Renal cortex interstitium (tissue), 11 donors: ENCODE measurements around the gene LMF1. TPM values are rescaled to one million over a fixed set of nuclear protein-coding genes. Genes with fewer than 3 reads are reported as not detected.

Source experiments
- DNase-seq, 11 donors: peaks; one replicate each; pipeline ENCODE4 v3.0.0-alpha.2; 2013; ENCODE audit warnings: low read depth in 9 of 11, low spot score in 4 of 11; ENCODE audit errors: extremely low read depth in 1 of 11
- polyA plus RNA-seq, 3 donors: library from polyadenylated mRNA; unstranded; fragments of 120-200 nt; gene quantifications; one replicate each; pipeline ENCODE4 v1.2.1, GENCODE V29; 2013; ENCODE audit not compliant: insufficient read length in 3 of 3

LMF1 gene
- polyA plus RNA-seq, 3 donors, result 14.3 to 23.0 (median 18.4) TPM

DNA sequence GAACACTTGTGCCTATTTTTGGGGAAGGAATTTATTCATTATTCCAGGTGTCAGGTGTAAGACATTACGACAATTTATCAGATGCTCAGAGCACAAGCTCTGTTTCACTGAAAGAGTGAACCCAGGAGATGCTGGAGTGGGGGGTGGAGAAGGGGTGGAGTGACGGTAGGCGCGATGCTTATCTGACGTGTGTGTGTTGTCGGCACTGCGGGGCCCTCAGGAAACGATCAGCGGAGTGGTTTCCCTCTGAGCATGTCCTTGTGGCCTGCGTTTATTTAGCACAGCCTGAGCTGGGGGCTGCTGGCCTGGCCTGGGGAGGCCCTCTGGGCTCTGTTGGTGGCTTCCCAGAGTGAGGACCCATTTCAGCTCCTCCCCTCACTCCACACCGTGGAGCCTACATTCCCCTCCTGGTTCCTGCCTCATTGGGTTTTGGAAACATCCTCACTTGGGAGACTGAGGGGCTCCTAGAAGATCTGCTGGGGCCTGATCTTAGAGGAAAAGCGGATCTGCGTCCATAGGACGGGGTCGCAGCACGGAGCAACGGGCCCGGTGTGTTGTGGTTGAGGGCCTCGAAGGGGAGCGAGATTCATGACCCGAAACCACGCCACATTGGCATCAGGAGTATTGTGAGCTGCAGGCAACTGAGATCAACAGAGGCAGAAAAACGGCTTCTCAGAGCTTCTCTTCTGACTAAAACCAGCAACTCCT is 151.3 kb downstream of the LMF1 start:
- no peak for DNase-seq

DNA sequence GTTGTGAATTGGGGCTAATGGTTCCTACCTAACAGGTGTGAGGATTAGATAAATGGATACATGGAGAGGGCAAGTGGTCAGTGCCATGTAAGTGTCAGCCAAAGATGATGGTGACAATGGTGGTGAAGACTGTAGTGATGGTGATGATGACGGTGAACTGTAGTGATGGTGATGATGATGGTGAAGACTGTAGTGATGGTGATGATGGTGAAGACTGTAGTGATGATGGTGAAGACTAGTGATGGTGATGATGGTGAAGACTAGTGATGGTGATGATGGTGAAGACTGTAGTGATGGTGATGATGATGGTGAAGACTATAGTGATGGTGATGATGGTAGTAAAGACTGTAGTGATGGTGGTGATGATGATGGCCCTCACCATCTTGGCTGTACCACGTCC is 152.2 kb downstream of the LMF1 start:
- no peak for DNase-seq

DNA sequence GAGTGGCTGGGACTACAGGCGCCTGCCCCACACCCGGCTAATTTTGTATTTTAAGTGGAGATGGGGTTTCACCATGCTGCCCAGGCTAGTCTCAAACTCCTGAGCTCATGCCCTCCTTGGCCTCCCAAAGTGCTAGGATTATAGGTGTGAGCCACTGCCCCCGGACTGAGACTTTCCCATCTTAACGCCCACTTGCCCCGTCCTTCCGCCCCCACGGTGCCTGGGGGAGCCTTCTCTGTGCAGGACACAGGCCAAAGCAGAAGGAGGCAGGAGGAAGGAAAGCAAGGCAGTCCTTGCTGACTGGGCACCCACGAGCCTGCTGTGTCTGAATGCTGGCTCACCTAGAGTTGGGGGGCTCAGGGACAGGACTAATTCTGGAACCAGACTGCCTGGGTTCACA is 152.7 kb downstream of the LMF1 start:
- DNase-seq, result no peak

DNA sequence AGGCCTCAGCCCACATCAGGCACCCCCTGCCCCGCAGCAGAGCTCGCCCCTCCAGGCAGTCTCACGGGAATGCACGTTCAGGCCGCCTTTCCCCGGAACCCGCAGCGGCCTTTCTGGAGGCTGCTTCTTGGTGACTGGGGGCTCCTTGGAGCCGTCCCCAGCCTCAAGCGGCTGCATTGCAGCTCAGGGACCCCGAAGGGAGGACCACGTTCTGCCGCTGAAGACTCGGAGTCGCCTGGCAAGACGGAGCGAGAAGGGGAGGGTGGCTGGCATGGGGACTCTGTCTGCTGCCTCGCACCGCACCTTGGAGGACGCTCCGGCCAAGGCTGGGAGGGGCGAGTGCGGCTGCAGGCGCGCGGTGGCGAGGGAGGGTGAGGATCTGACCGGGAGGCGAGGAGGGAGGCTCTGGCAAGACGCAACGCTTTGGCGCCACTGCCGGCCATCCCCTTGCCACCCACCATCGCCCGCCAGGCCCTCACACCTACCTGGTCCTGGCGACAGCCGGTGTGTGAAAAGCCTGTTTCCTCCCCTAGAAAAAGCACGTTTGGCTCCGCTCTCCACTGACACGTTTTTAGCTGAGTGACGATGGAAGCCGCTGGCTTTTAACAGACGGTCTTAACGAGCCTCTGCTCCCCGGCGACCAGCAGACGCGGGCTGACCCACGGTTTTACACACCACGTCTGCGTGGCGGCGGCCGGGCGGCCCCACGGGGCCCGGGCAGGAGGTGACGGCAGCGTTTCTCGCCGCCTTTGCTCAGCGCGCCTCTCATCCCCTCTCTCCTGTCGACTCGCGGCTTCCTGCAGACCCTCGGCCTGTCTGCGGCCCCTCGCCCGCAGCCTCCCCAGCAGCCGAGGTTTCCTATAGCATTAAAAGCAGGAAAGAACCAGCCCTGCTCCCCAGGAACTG is 153.5 kb downstream of the LMF1 start:
- DNase-seq, result no peak

DNA sequence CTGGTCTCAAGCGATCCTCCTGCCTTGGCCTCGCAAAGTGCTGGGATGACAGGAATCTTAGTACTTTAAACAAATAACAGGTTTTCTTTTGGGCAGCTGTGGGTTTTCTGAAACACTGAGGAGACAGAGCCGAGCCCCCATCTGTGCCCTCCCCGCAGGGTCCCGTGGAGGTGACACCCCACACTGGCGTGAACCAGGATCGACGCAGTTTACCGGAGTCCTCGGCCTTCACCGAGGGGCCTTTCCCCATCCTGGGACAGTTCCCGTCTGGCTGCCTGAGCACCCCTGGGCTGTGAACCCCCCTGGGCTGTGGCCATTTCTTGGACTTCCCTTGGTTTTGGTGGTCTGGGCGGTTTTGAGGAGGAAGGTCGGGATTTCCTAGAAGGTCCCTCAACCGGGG is 154.9 kb downstream of the LMF1 start:
- DNase-seq, result no peak

DNA sequence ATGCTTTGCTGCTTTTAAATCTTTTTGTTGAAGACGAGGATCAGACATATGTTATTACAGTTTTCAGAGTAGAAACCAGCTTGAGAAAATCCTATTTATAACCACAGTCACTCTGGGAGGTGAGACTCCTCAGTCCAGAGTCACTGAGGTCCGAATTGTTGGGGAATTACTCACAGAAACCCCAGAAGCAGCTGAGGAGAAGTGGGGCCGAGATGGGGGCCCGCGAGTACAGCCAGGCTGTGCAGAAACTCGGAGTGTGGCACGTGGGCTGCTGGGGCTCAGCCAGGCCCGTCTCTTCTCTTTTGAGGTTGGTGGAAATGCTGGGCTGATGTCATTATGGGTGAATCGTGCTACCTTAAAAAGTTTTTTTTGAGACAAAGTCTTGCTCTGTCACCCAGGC is 155.8 kb downstream of the LMF1 start:
- no peak for DNase-seq

DNA sequence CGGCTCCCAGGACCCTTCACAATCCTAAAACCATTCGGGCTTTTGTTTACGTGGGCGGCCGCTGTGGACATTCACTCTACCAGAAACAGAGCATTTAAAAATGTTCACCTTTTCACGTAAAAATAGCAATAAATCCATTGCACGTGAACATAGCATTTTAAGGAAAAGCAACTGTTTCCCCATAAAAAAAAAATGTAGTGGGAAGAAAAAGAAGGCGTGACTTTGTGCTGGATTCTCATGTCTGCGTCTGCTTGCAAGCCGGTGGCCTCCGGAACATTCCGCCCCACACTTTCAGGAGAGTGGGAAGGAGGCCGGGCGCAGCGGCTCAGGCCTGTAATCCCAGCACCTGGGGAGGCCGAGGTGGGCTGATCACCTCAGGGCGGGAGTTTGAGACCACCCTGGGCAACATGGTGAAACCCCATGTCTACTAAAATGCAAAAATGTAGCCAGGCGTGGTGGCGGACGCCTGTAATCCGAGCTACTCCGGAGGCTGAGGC is 156.8 kb downstream of the LMF1 start:
- no peak for DNase-seq

DNA sequence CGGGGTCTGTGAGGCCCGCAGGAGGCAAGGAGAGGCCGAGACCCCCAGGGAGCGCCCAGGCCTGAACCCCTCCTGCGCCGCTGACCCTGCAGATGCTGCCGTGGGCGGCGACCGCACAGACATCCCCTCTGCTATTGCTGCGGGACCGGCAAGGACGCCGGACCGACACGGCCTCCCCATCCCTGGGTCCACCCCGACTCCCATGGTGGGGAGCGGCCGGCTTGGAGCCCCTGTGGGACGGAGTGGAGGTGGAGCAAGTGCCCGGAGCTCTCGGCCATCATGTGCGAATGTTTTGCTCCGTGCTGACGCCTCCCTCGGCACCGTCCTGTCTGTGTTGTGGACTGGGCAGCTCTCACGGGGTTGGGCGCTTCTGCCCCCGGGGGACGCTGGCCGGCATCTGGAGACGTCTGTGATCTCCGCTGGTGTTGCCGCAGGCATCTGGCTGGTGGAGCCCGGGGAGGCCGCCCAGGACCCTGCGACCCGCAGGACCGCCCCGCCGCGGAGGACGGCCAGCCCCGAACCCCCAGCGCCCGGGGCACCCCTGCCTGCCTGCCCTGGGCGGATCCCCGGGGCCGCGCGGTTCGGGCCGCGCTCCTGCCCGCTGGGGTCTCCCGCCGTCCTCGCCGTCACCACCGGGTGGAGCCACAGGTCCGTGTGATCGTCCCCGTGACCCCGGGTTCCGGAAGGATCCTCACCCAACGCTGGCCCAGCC is 157.4 kb downstream of the LMF1 start:
- peak in 1 of 11 donors; percentile 44 for DNase-seq

DNA sequence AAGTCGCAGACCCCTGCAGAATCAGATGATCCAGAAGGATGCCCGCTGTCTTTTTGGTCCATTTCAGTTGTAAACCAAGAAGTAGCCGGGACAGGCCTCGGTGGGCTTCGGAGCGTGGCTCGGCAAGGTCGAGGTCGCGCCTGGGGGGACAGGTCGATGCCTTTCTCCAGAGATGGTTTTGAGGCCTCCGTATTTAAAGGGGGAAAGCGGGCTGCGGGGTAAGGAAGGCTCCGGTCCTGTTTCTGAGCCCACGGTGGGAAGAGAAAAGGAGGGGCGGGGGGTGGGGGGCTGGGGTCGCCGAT is 162.7 kb downstream of the LMF1 start:
- DNase-seq, result no peak

DNA sequence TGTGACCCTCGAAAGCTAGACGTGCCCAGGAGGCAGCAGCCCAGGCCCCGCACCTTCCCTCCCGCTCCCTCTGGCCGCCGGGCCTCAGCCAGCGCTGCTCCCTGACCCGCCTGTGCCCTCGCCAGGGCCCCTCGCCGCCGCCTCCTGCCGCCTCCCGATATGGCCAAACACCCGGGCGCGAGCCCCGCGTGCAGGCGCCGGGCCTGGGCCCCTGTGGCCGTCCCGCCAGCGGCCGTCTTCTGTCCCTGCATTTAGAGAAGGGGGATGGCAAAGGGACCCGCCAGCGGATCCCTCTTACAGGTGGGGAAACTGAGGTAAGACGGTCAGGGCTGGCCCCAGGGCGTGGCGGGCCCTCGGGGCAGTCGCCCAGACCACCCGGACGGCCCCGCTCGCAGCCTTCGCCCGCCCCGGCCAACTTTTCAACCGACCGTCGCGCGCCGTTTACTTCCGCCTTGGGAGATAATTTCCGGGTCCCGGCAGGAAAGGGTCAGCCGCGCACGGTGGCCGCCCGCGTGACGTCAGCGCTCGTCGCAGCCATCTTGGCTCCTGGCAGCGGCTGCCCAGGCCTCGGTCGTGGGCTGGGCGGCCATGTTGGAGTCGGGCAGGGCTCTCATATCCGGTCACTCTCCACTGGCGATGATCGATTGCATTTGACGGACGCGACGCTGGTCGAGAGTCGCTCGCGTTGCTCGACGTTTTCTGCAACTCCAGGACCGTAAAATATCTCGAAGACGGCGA is 163.3 kb downstream of the LMF1 start:
- peak in 10 of 11 donors; percentile 71 to 94 (median 88) for DNase-seq

DNA sequence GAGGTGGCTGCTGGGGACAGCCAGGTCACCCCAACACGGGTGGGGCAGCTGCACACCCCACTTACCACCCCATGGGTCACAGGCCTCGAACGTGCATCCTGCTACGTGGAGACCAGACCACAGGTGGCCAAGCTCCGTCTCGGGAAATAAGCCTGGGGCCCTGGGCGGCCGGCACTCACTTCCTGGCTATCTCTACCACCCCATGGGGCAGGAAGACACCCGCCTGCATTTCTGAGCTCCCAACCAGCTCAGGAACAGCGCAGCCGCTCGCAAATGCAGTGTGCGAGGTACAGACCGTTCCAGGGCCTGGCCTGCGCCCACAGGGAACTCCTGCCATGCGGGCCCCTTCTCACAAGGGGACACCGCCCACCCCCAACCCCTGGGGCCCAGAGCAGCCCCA is 165.3 kb downstream of the LMF1 start:
- DNase-seq, result no peak

DNA sequence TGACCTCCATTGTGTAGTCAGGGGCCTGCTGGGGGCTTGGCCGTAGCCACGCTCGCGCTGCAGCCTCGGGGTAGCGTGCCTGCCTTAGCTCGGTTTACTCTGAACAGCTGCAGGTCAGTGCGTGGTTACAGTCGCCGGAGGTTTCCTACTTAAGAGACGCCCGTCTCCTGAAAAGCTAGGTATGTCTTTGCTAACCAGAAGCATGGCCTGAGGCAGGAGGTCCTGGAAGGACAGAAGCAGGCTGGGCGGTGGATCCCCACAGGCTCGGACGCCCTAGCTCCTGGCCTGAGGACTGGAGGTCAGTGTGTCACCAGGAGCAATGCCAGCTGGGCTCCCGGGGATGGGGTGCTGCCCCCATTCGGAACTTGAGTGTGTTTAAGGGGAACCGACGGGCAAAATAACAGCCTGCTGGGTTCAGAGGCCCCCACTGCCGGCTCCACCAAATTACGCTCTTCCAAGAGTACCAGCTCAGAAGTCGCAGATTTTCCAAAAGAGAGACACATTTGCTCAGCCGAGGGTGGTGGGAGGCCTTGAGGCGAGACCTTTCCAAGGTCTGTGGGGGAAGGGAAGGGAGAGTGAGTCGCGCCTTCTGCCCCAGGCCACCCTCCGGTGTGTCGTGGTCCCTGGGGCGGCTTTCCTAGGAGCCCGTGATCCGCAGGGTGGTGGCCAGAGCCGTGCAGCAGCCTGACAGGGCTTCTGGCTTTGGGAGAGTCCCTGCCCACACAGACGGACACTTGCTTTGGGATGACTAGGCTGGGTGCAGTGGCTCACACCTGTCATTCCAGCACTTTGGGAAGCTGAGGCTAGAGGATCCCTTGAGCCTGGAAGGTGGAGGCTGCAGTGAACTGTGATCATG is 166.4 kb downstream of the LMF1 start:
- DNase-seq, result no peak

DNA sequence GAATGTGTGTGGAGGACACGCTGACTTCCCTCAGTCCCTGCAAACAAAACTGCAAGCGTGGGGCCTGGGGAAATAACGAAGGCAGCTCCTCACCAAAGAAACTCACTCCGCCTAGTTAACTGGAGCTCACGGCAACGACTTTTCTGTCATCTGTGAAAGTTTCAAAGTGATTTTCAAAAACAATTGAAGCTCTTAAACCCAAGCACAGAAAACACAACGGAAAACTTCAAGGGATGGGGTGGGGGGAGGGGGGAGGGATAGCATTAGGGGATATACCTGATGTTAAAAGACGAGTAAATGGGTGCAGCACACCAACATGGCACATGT is 167.1 kb downstream of the LMF1 start:
- DNase-seq, result no peak

Other genes starting within 250 kb of the LMF1 start
- gene ANTKMT, start 249.8 kb downstream of the LMF1 start, polyA plus RNA-seq, result 10 to 100 TPM; 10.4 to 22.6 (median 21.6) TPM
- 1 to 10 TPM; 1.5 to 3.6 (median 3.1) TPM for gene CCDC78, start 244.5 kb downstream of the LMF1 start, polyA plus RNA-seq
- gene HAGHL, start 243.9 kb downstream of the LMF1 start, polyA plus RNA-seq, result 10 to 100 TPM in 1 of 3 donors, 1 to 10 TPM in 2; 3.8 to 12.1 (median 5.1) TPM
- 10 to 100 TPM; 22.7 to 42.3 (median 26.5) TPM for gene CIAO3, start 230.0 kb downstream of the LMF1 start, polyA plus RNA-seq
- 10 to 100 TPM; 12.7 to 36.0 (median 18.1) TPM for gene MSLN, start 210.2 kb downstream of the LMF1 start, polyA plus RNA-seq
- gene RPUSD1, start 182.6 kb downstream of the LMF1 start, polyA plus RNA-seq, result 10 to 100 TPM in 2 of 3 donors, 1 to 10 TPM in 1; 9.1 to 22.4 (median 16.7) TPM
- gene CHTF18, start 182.4 kb downstream of the LMF1 start, polyA plus RNA-seq, result 10 to 100 TPM; 22.3 to 35.4 (median 32.3) TPM
- under 1 TPM; 0.41 to 0.58 (median 0.47) TPM for gene GNG13, start 170.2 kb downstream of the LMF1 start, polyA plus RNA-seq
- 1 to 10 TPM; 2.9 to 4.7 (median 3.4) TPM for gene SOX8, start 10.8 kb upstream of the LMF1 start, polyA plus RNA-seq
- gene SSTR5, start 101.8 kb upstream of the LMF1 start, polyA plus RNA-seq, result under 1 TPM; 0.13 to 0.39 (median 0.14) TPM
- not detected for gene C1QTNF8, start 125.3 kb upstream of the LMF1 start, polyA plus RNA-seq
- 10 to 100 TPM; 20.3 to 30.5 (median 29.4) TPM for gene CACNA1H, start 182.1 kb upstream of the LMF1 start, polyA plus RNA-seq